Measurements from ENCODE around the gene PRXL2A. TPM values are rescaled to one million over a fixed set of nuclear protein-coding genes. Genes with fewer than 3 reads are reported as not detected.

Gene PRXL2A
- total and polyA plus RNA-seq, 10 donors, result 12.4 to 20.7 (median 16.0) TPM

DNA sequence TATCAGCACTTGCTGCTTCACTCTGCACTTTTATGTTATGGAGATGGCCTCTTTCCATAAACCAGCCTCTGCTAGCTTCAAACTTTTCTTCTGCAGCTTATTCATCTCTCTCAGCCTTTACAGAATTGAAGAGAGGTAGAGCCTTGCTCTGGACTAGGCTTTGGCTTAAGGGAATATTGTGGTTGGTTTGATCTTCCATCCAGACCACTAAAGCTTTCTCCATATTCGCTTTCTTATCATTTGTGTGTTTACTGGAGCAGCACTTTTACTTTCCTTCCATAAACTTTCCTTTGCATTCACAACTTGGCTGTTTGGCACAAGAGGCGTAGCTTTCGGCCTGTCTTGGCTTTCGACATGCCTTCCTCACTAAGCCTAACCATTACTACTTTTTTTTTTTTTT, 28.2 kb upstream of the PRXL2A start:
- Histone ChIP-seq H3K9me3 (no peaks in the 10 kb centered on the region), H3K27me3 (replicated peaks in 1 of 7) (no peaks in the 10 kb centered on the region), H3K36me3 (no peaks in the 10 kb centered on the region), H3K27ac (no peak overlapping the region), H3K4me1 (peaks cover 0 to 14% (median 2%) of the 10 kb centered on the region in 6 donors), H3K4me3 (no peak overlapping the region)
- intact Hi-C loops (cut with DNase I; ENCODE audit: low total_unique reads), result loop anchor here (10.0 kb wide), 1 partner anchor 125 kb away; no protein-coding TSS in a partner anchor
- WGBS, 5 donors, result 86 to 93% (median 89%) methylated on average over 4 of the region's 4 CpGs
- no peak for DNase-seq
- TF ChIP-seq, protein P1, sequence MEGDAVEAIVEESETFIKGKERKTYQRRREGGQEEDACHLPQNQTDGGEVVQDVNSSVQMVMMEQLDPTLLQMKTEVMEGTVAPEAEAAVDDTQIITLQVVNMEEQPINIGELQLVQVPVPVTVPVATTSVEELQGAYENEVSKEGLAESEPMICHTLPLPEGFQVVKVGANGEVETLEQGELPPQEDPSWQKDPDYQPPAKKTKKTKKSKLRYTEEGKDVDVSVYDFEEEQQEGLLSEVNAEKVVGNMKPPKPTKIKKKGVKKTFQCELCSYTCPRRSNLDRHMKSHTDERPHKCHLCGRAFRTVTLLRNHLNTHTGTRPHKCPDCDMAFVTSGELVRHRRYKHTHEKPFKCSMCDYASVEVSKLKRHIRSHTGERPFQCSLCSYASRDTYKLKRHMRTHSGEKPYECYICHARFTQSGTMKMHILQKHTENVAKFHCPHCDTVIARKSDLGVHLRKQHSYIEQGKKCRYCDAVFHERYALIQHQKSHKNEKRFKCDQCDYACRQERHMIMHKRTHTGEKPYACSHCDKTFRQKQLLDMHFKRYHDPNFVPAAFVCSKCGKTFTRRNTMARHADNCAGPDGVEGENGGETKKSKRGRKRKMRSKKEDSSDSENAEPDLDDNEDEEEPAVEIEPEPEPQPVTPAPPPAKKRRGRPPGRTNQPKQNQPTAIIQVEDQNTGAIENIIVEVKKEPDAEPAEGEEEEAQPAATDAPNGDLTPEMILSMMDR (IDR thresholded peaks at IDR 0.05 in 8 of 11, conservative IDR thresholded peaks at IDR 0.05 in 3 of 11), result no peak
- TF ChIP-seq POLR2A (IDR thresholded peaks at IDR 0.05), result no peak
- TF ChIP-seq POLR2AphosphoS5 (IDR thresholded peaks at IDR 0.05), result no peak

DNA sequence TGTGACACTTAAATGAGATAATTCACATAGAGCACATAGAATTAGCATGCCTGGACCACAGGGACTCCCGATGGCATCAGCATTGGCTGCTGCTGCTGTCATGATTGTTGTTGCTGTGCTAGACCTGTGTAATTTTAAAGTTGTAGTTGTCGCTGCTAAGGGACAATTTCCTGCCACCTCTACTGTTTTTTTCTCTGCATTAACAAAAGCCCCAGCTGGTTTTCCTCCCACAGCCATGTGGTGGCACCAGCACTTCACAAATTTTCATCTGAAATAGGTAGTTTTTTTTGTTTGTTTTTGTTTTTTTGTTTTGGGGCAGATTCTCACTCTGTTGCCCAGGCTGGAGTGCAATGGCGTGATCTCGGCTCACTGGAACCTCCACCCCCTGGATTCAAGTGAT, 25.4 kb upstream of the PRXL2A start:
- H3K4me3 ChIP-seq, result no peak overlapping the region
- intact Hi-C loops (cut with DNase I; ENCODE audit: low total_unique reads), result loop anchor here (10.0 kb wide), 1 partner anchor 122 kb away; no protein-coding TSS in a partner anchor
- no peaks in the 10 kb centered on the region for H3K36me3 ChIP-seq
- no peaks in the 10 kb centered on the region for H3K9me3 ChIP-seq
- no peak for DNase-seq
- no peak overlapping the region for H3K27ac ChIP-seq
- WGBS, 5 donors, result 2 to 11% (median 6%) methylated on average over 4 of the region's 4 CpGs
- no peaks in the 10 kb centered on the region for H3K27me3 ChIP-seq (replicated peaks in 1 of 7)
- TF ChIP-seq, protein P1 (IDR thresholded peaks at IDR 0.05 in 8 of 11, conservative IDR thresholded peaks at IDR 0.05 in 3 of 11), result peak; percentile 48 to 72 (median 64)
- no peak for TF ChIP-seq POLR2A (IDR thresholded peaks at IDR 0.05)
- peaks cover 0 to 17% (median 3%) of the 10 kb centered on the region in 6 donors for H3K4me1 ChIP-seq

DNA sequence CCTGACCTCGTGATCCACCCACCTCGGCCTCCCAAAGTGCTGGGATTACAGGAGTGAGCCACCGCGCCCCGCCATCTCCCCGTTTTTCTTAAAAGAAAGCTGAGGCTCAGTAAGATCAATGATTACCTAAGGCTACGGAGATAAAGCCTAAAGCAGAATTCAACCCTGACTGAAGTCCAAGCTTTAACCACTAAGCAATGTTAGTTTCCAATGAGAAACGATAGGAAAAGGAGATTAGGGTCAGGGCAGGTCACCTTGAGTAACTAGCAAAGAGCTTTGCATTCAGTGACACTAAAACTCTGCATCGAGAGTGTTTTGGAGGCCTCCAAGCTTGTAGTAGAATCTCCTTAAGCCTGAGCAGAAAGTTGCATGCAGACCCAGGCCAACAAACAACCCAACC, 17.6 kb upstream of the PRXL2A start:
- WGBS, 5 donors, result 74 to 94% (median 84%) methylated on average over 8 to 9 of the region's 9 CpGs
- Histone ChIP-seq H3K4me3 (no peak overlapping the region), H3K27me3 (replicated peaks in 1 of 7) (peaks cover 0 to under 1% (median 0%) of the 10 kb centered on the region in 7 donors), H3K4me1 (peaks cover 0 to 13% (median 4%) of the 10 kb centered on the region in 6 donors), H3K9me3 (no peaks in the 10 kb centered on the region), H3K27ac (no peak overlapping the region), H3K36me3 (no peaks in the 10 kb centered on the region)
- TF ChIP-seq POLR2A (IDR thresholded peaks at IDR 0.05), result no peak
- TF ChIP-seq, protein P1 (IDR thresholded peaks at IDR 0.05 in 8 of 11, conservative IDR thresholded peaks at IDR 0.05 in 3 of 11), result no peak
- TF ChIP-seq POLR2AphosphoS5 (IDR thresholded peaks at IDR 0.05), result no peak
- intact Hi-C loops (cut with DNase I; ENCODE audit: low total_unique reads), result no loop called here
- DNase-seq, result no peak

DNA sequence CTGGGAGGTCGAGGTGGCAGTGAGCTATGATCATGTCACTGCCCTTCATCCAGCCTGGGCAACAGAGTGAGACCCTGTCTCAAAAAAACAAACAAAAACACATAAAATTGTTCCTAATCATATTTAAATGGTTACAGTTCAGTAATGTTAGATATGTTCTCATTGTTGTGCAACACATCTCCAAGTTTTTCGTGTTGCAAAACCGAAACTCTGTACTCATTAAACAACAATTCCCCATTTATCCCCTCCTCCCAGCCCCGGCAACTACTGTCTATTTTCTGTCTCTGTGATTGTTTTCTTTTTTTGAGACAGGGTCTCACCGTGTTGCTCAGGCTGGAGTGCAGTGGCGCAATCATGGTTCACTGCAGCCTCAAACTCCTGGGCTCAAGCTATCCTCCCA, 16.1 kb upstream of the PRXL2A start:
- Histone ChIP-seq H3K4me3 (no peak overlapping the region), H3K9me3 (no peaks in the 10 kb centered on the region), H3K36me3 (no peaks in the 10 kb centered on the region), H3K27ac (peak overlapping the region in 2 of 8 donors; percentile 29 to 41), H3K4me1 (peaks cover 0 to 13% (median 4%) of the 10 kb centered on the region in 6 donors), H3K27me3 (replicated peaks in 1 of 7) (peaks cover 0 to 9% (median 0%) of the 10 kb centered on the region in 7 donors)
- WGBS, 5 donors, result 65 to 81% (median 75%) methylated on average over 6 of the region's 6 CpGs
- intact Hi-C loops (cut with DNase I; ENCODE audit: low total_unique reads), result no loop called here
- DNase-seq, result no peak
- TF ChIP-seq, protein P1 (IDR thresholded peaks at IDR 0.05 in 8 of 11, conservative IDR thresholded peaks at IDR 0.05 in 3 of 11), result no peak

Data from spleen (tissue), 11 donors.